RWPE2 (cell line): ENCODE measurements around the gene EML1.

Source experiments
- ATAC-seq: fragments of 200-7000 bp; cut with Tn5 transposase; 3 replicates; pipeline ENCODE4 v1.9.1; 2021; ENCODE audit warnings: low read depth
- DNase-seq: peaks from one replicate; pipeline ENCODE4 v3.0.0-alpha.2; 2020; ENCODE audit warnings: low spot score
- H3K27ac ChIP-seq: fragments of 450-650 bp; 2 replicates; pipeline ENCODE4 v1.5.1; 2017; ENCODE audit warnings: mild to moderate bottlenecking; ENCODE audit not compliant: poor library complexity, severe bottlenecking
- H3K27me3 ChIP-seq: fragments of 250-450 bp; sonication (Bioruptor Pico); 2 replicates; pipeline ENCODE4 v1.5.1; 2021; ENCODE audit warnings: mild to moderate bottlenecking, moderate library complexity; ENCODE audit not compliant: insufficient read depth, poor library complexity, severe bottlenecking
- H3K36me3 ChIP-seq: fragments of 250-450 bp; sonication (Bioruptor Pico); 2 replicates; pipeline ENCODE4 v1.5.1; 2020; ENCODE audit warnings: low read depth, mild to moderate bottlenecking, moderate library complexity
- H3K4me1 ChIP-seq: fragments of 250-450 bp; sonication (Bioruptor Pico); 2 replicates; pipeline ENCODE4 v1.5.1; 2021; ENCODE audit warnings: mild to moderate bottlenecking, moderate library complexity; ENCODE audit not compliant: insufficient read depth, poor library complexity, severe bottlenecking
- H3K4me3 ChIP-seq: fragments of 250-450 bp; sonication (Bioruptor Pico); 2 replicates; pipeline ENCODE4 v1.5.1; 2021; ENCODE audit warnings: mild to moderate bottlenecking, moderate library complexity; ENCODE audit not compliant: severe bottlenecking
- H3K9me3 ChIP-seq: fragments of 250-450 bp; sonication (Bioruptor Pico); 2 replicates; pipeline ENCODE4 v1.5.1; 2021; ENCODE audit warnings: mild to moderate bottlenecking, moderate library complexity; ENCODE audit not compliant: severe bottlenecking
- TF ChIP-seq, protein P1 (sequence below): fragments of 450-650 bp; IDR thresholded peaks from one replicate; pipeline ENCODE4 v1.5.1; 2017; ENCODE audit warnings: mild to moderate bottlenecking, moderate library complexity; ENCODE audit not compliant: poor library complexity, severe bottlenecking

Gene EML1

DNA sequence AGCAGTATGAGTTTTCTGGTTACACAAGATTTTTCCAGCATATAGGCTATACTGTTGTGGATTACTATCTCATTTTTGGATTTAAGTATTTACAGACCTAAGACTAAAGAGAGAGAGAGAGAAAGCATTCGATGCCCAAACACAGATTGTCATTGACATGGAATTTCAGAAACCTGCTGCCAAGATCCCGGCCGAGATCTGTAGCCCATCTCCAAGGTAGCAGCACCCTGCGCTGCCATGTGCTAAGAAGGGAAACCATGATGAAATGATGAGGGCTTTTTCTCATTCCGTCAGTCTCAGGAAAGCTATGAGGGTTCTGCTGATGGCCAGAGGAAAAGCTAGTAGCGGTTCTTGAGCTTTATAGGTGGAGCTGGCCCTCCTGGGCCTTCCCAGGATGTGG, 136.4 kb downstream of the EML1 start:
- no peak overlapping the region for H3K4me3 ChIP-seq
- DNase-seq (no peak), ATAC-seq (no peak)
- no peaks in the 10 kb centered on the region for H3K4me1 ChIP-seq
- TF ChIP-seq, protein P1, sequence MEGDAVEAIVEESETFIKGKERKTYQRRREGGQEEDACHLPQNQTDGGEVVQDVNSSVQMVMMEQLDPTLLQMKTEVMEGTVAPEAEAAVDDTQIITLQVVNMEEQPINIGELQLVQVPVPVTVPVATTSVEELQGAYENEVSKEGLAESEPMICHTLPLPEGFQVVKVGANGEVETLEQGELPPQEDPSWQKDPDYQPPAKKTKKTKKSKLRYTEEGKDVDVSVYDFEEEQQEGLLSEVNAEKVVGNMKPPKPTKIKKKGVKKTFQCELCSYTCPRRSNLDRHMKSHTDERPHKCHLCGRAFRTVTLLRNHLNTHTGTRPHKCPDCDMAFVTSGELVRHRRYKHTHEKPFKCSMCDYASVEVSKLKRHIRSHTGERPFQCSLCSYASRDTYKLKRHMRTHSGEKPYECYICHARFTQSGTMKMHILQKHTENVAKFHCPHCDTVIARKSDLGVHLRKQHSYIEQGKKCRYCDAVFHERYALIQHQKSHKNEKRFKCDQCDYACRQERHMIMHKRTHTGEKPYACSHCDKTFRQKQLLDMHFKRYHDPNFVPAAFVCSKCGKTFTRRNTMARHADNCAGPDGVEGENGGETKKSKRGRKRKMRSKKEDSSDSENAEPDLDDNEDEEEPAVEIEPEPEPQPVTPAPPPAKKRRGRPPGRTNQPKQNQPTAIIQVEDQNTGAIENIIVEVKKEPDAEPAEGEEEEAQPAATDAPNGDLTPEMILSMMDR, result no peak
- no peaks in the 10 kb centered on the region for H3K36me3 ChIP-seq
- no peak overlapping the region for H3K27ac ChIP-seq
- H3K9me3 ChIP-seq, result no peaks in the 10 kb centered on the region
- H3K27me3 ChIP-seq, result no peaks in the 10 kb centered on the region

DNA sequence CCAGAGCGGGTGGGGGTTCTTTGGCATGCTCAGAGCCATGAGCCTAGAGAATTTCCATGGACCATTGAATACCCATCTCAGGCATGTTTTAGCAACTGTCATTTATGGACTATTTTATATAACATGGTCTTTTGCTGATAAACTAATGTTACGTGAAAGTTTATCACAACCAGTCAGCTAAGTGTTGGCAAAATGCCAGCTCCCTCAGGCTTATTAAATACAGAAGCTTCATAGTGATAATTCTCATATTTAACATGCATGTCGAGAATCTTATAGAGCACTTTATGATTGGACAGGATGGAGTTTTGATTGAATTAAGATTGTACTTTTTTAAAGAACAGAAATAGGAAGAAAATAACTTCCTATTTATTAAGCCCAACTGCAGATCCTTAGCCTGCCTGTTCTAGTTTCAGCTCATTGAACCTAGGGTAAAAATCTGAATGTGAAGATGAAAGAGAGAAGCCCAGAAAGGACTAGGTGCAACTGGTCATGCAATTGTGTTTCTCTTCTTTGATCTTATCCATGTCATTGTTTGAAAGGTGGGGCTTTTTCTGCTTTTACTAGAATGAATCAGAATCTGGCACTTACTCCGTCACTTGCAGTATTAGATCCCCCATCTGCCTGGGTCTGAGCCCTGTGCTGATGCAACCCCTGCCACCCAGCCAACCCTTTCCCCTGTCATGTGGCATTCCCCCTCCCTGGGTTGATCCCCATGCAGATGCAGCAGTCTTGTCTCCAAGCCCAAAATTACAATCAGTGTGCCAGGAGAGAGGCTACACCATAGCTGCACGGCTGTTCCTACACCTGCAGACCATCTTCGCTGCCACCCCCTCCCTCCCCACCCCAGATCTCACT, 137.4 kb downstream of the EML1 start:
- no peaks in the 10 kb centered on the region for H3K9me3 ChIP-seq
- no peak for DNase-seq
- H3K4me3 ChIP-seq, result no peak overlapping the region
- TF ChIP-seq, protein P1, result no peak
- ATAC-seq, result no peak
- no peaks in the 10 kb centered on the region for H3K36me3 ChIP-seq
- no peaks in the 10 kb centered on the region for H3K27me3 ChIP-seq
- no peak overlapping the region for H3K27ac ChIP-seq
- H3K4me1 ChIP-seq, result no peaks in the 10 kb centered on the region

DNA sequence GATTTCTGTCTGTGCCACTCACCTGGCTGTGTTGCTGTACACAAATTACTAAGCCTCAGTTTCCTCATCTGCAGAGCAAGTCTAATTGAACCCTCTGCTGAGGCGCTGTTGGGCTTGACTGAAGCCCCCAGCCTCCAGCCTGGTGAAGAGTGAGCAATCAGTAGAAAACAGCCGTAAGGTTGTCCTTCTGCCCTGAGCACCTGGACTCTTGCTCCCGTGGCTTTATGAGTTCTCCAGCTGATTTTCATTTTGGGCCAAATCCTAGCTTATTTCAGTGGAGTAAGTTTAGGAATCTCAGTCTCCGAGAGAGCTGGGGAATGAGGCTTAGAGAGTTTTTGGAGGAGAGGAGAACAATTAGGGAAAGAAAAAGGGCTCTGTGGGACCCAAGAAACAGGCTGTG, 138.1 kb downstream of the EML1 start:
- Histone ChIP-seq H3K27me3 (no peaks in the 10 kb centered on the region), H3K36me3 (no peaks in the 10 kb centered on the region), H3K4me3 (no peak overlapping the region), H3K9me3 (no peaks in the 10 kb centered on the region), H3K27ac (no peak overlapping the region), H3K4me1 (no peaks in the 10 kb centered on the region)
- ATAC-seq (no peak), DNase-seq (no peak)
- TF ChIP-seq, protein P1, result no peak

DNA sequence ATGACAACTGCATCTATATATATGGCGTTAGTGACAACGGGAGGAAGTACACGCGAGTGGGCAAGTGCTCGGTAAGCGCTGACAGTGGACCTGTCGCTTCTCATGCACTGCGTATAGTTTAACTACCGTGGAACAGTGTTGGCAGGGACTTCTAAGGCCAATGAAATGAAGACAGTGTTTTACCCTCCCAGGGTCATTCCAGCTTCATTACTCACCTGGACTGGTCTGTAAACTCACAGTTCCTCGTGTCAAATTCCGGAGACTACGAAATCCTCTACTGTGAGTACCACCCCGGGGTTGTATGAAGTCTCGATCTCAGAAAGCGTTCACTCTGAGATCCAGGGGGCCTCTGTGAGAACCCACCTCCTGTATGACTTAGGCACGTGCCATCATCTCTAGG, 142.8 kb downstream of the EML1 start:
- Histone ChIP-seq H3K36me3 (no peaks in the 10 kb centered on the region), H3K27ac (no peak overlapping the region), H3K4me1 (no peaks in the 10 kb centered on the region), H3K9me3 (no peaks in the 10 kb centered on the region), H3K27me3 (no peaks in the 10 kb centered on the region), H3K4me3 (no peak overlapping the region)
- TF ChIP-seq, protein P1, result no peak
- DNase-seq (no peak), ATAC-seq (no peak)
